ENCODE measurements around the gene KLHL35.

DNA sequence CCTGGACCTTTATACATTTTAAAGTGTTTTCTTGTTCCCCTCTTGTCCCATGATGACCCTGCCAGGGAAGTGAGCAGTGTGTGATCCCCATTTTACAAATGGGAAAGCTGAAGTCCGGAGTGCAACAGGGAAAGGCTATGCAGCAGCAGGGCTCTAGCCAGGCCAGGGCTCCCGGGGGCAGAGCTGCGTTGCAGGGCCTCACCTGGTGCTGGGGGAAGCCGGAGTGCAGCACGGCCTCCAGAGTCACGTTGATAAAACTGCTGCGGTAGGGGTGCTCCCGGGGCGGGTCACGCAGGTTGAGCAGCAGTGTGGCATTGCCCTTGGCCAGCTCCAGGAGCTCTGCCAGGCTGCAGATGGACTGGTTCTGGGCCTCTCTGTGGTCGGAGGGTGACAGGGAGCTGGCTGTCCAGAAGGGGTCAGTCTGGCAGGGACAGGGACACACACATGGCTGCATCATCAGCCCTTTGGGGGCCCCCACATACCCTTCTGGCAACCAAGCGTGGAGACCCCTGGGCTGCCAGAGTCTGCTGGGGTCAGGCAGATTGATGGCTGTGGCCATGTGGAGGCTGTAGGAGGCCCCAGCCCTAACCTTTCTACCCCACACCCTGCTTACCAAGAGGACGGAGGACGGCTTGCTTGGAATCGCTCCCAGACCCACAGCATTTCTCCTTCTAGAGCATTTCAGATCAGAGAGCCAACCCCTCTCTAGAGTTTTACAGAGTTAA is 9.3 kb upstream of the KLHL35 start:
- TF ChIP-seq CTCF (IDR thresholded peaks at IDR 0.05), result no peak
- no peak for TF ChIP-seq POLR2A (IDR thresholded peaks at IDR 0.05)
